Gastroesophageal sphincter (tissue), 3 donors: Measurements from ENCODE around the gene SCFD2.

Experiments used
- EP300 ChIP-seq: sonication (generic); formaldehyde crosslinking; IDR thresholded peaks from one replicate; pipeline ENCODE4 v1.6.1; 2017; ENCODE audit warnings: antibody characterized with exemption, mild to moderate bottlenecking
- POLR2A ChIP-seq, 2 donors: fragments of 450-650 bp; IDR thresholded peaks; one replicate each; pipeline ENCODE4 v1.6.1; 2017; ENCODE audit warnings: antibody characterized with exemption in 2 of 2, mild to moderate bottlenecking in 2 of 2, moderate library complexity in 1 of 2
- TF ChIP-seq, protein P1 (sequence below), 4 experiments: fragments of 200-600 bp in 2 of 4; fragments of 450-650 bp in 2 of 4; sonication (generic) in 1 of 4; IDR thresholded peaks; one replicate each; pipeline ENCODE4 v1.5.1; 2017 to 2019; ENCODE audit warnings: antibody characterized with exemption in 4 of 4, mild to moderate bottlenecking in 2 of 4, moderate library complexity in 2 of 4

DNA sequence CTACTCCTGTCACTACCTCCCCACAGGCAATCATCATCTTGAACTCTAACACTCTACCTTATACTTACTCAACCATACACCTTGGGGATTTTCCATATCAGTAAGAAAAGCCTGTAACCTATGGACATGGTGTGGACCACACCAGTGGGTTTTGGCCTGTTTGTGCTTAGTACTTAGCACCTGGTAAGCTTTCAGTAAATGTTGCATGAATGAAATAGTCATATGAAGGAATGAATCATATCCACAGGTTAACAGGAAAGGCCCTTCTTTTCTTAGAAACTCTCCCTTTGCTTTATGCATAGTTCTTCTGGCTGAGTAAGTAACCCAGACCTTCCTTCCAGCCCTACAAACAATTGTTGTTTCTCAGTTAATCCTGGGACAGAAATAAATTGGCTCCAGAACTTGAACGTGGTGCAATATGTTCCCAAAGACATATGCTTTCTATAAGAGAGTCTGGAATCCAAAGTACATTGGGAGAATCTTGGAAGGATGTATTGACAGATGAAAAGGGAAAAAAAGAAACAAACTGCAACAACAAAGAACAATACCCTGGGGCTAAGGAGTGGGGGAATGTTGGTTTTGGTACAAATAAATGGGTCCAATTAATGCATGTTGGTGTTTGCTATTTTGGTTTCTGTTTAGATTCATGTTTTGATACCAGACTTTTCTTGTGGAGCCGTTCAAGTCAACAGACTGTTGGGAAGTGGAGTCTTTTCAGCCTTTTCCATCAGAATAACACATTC lies 475.9 kb downstream of the SCFD2 start:
- TF ChIP-seq, protein P1, sequence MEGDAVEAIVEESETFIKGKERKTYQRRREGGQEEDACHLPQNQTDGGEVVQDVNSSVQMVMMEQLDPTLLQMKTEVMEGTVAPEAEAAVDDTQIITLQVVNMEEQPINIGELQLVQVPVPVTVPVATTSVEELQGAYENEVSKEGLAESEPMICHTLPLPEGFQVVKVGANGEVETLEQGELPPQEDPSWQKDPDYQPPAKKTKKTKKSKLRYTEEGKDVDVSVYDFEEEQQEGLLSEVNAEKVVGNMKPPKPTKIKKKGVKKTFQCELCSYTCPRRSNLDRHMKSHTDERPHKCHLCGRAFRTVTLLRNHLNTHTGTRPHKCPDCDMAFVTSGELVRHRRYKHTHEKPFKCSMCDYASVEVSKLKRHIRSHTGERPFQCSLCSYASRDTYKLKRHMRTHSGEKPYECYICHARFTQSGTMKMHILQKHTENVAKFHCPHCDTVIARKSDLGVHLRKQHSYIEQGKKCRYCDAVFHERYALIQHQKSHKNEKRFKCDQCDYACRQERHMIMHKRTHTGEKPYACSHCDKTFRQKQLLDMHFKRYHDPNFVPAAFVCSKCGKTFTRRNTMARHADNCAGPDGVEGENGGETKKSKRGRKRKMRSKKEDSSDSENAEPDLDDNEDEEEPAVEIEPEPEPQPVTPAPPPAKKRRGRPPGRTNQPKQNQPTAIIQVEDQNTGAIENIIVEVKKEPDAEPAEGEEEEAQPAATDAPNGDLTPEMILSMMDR (IDR thresholded peaks at IDR 0.05): no peak
- TF ChIP-seq EP300: no peak
- no peak for TF ChIP-seq POLR2A (IDR thresholded peaks at IDR 0.05)
